ENCODE results near the gene PTP4A2.
A peak's percentile ranks its signal among the peaks of the same experiment; 100 is the strongest.
"Not testable (repeated sequence)": the region's sequence is repeated elsewhere in the genome, so short reads cannot be mapped to it uniquely, and the experiment has no call there.

The PTP4A2 gene

DNA sequence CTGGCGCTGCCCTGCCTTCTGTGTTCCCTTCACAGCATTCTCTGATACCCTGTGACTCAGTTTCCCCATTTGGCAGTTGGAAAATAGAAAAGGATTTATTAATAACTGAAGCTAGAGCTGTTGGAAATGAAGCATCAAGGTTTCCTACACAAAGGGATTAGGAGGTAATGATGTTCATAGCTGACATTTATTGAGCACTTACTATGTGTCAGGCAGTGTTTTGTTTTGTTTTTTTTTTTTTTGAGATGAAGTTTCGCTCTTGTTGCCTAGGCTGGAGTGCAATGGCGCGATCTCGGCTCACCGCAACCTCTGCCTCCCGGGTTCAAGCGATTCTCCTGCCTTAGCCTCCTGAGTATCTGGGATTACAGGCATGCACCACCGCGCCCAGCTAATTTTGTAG is 7.5 kb upstream of the PTP4A2 start:
- DNase-seq, result not testable (repeated sequence)

DNA sequence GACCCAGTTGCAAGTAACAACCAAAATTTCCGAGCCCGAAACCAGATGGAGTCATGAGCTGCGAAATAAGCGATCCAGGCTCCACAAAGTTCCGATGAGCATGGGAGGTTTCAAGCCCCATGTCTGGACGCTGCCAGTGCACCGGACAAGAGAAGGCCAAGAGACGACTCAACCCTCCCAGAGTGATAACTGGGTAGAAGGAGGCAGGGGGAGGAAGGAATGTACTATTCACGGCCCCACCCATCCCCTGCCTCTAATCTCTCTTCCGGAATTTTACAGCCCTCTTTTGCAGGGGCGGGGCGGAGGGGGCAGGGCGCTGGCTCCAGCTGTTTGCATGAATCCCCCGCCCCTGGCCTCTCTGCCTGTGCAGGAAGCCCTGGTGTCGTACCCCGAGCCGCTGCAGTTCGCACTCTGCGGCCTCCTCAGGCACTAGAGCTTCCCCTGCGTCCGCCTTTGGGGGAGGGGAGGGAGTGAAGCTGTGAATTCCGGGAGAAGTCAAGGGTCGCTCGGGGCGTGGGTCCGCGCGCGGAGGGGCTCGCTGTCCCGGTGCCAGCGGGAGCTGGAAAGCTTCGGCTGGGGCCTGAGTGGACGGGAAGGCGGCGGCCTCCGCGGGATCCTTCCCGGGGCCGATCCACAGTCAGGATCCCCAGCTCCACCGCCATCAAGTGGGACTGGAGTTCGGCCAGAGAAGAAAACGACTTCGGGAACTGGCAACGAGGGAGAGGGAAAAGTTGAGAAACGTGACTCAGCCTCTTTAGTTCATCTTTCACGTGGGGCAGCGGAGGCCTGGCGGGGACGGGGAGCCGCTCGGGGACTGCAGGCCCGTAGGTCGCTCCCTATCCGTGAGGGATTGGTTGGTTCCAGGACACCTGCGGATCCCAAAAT is 6.3 kb upstream of the PTP4A2 start:
- peak; percentile 75 for DNase-seq

DNA sequence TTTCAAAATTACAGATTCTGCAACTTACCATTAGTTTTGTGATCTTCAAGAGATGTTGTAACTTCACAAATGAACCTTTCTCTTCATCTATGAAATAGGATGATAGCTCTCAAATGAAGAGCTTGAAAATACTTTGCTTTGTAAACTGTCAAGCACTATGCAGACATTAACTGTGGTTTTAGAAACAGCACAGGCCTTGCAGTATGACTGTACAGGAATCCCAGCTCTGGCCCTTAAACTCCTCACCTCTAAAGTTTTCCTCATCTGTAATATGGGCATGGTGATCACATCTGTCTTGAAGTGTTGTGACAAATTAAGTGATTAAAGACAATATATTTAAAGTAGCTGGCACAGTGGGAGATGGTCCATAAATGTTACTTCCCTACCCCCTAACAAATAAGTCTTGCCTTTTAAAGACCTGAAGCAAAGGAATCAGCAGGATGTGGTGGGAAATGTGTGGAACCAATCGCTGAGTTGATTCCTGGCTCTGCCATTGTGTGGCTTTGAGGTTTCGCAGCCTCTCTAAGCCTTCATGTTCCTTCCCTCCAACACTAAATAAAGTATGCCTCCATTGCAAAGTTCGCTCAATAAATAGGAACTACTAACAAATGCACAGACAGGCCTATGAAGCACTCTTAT is 5.5 kb upstream of the PTP4A2 start:
- DNase-seq, result no peak

DNA sequence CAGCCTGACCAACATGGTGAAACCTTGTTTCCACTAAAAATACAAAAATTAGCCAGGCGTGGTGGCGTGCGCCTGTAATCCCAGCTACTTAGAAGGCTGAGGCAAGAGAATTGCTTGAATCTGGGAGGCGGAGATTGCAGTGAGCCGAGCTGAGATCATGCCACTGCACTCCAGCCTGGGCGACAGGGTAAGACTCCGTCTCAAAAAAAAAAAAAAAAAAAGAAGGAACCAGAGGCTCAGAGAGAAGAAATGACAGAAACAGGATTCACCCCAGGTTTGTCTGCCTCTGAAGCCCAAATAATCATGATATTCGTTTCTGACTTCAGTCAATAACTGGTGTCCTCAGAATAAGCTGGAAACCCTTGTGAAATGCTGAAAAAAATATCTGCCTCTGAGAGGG is 3.9 kb upstream of the PTP4A2 start:
- not testable (repeated sequence) for DNase-seq

DNA sequence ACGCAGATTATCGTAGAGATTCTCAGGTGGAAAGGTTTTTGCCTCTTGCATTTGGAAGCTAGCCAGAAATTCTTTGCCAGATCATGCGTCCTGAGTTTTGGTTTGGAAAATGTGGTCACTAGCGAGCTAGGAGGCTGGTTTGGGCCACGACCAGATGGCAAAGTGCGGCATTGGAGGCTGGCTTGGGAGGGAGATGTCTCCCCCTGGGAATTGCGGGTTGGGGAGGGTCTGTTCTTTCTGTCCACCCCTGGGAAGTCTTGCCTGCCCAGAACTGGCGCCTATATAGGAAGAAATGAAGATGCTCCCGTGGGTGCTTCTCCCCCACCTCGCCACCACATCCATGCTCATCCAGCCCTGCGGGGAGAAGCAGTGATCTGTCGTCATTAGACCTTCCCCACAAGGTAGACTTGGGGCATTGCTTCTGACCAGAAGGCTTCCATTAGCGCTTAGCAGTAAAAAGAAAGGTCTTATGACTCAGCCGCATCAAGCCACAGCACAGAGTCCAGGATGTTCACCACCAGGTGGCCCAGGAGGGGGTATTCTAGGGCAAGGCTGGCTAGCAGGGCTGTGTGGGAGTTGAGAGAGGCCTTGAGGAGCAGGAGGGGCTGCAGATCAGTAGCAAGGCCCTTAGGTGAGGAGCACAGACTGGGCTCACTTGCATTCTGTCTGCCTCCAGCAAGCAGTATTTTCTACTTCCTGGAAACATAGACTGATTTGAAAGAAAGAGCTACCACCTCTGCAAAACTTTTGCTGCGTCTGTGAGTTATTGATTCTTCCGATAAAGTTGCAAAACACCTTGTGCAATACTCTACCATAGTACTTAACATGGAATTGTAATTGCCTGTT is 1.5 kb upstream of the PTP4A2 start:
- no peak for DNase-seq

DNA sequence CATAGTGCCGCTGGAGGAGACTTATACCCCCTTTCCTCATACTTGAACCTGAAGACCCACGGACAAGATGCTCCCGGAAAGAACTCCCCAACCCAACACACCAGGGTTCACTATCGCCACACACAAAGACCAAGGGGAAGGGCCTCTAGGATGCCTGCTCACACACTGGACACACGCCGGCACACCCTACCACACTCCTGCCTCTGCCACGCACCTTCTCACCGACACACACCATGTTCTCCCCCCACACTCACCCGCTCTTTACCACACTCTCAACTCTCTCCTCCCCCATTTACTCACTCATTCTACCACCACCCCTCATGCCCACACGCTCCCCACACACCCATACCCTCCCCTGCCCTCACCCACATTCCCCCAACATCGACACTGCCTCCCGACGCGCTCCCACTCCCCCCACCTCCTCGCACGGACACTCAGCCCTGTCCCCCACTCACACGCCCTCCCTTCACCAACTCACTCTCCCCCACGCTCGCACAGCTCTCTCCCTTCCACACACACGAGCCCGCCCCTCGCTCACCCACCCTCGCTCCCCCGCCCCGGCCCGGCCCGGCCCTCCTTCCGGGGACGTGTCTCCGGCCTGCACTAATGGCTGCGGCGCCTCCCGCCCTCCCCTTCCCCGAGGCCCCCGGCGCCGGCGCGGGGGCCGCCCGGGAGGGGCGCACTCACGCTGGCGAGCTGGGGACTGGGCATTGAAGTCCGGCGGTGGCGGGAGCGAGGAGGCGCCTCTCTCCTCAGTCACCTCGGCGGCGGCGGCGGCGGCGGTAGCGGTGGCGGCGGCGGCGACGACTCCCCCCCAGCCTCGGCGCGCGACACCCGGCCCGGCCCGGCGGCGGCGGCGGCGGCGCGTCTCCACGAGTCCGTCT is 626 bp downstream of the PTP4A2 start:
- DNase-seq, result no peak

DNA sequence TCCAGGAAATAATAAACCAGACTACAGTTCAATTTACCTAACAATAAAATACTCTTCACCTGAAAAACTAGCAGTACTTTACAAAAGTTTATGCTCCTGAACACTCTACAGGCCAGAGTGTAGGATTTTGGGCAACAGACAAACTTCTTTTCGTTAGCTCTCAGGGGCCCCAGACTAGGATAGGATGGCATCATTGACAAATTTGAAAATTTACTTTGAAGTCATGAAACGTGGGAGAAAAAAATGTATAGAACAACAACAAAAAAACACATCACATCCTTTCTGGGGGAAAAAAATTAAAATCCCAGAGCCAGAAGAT is 1.2 kb downstream of the PTP4A2 start:
- DNase-seq, result no peak

DNA sequence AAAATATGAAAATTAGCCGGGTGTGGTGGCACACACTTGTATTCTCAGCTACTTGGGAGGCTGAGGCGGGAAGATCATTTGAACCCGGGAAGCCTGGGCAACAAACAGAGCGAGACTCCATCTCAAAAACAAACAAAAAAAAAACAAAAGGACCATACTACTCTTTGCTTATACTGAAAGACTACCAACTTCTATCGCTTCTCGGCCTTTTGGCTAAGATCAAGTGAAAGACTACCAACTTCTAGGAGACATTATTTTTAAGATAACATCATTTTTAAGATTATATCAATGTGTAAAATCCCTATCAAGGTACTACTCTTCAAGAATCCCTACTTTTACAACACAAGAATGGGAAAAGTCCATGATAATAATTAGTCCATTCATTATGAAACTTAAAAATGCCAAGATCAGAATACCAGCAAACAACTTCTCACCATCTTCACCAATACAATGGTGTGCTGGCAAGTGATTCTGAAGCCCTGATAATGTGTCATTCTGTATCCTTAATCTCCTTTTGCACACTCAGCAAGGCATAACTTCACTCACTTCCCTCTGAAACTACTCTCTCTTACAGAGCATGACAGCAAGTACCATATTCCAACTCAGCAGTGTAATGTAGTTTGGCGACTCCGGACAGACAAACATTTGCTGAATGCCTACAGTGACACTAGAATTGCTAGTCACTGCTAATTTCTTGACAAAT is 1.7 kb downstream of the PTP4A2 start:
- DNase-seq, result no peak

DNA sequence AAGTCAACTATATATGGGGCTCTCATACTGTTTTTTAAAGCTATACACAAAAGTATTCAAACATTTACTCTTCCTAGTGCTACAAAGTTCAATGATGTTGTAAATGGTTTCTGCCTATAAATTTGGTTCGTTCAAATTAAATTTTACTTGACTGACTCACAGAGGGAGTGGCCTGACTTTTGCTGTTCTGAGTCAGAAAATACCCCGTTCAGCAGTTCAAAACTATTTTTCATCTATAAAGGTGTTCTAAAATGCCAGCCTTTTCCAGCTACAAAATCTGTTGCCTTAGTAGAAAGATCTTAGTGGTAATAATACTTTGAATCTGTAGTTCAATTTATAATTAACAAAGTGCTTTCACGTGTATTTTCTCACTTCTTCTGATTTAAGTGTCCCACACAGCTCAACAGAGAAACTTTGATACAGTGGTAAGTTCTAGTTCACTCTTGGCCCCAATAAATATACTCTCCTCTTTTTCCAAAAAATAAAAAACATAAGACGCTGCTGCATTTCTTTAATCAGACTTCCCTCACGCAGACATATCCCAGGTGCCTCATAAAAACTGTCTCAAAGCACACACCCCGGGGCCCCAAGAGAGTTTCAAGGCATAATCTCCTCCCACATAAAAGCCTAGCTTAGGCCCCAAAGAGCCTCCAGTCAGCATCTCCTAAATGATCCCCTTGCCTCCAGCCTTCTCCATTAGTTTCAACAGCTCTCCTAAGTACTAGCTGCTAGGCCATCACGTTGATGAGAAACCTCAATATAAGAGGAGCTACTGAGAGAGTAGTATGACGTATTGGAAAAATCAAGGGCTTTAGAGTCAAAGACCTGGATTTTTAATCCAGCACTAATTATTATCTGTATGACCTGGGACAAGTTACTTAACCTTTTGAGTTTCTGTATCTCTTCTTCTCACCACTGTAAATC is 3.2 kb downstream of the PTP4A2 start:
- peak; percentile 24 for DNase-seq

DNA sequence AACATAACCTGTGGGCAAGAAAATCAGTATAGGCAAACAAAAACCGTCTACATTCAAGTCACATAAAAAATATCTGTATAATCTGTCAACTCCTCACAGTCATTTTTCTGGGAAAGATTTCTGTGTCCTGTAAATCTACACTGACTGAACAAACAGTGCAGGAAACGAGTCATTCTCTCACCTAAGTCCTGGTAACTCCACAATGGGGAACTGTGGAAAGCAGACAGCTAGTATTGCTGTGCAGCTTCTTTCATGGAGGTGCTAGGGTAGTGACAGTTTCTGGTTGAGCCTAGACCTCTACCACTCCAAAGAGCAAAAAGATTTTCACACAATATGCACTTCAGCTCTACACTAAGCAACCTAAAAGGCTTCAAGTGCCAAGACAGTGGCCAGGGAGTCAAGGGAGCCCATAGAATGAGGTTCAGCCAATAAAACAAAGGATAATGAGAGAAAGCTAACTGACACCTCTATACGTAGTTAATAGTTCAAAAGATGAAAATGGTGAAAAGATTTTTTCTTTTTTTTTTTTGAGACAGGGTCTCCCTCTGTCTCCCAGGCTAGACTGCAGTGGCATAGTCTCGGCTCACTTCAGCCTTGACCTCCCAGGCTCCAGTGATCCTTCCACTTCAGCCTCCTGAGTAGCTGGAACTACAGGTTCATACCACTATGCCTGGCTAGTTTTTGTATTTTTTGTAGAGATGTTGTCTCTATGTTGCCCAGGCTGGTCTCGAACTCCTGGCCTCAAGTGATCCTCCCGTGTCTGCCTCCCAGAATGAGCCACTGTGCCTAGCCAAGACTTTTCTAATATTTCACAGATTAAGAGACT is 5.5 kb downstream of the PTP4A2 start:
- no peak for DNase-seq

DNA sequence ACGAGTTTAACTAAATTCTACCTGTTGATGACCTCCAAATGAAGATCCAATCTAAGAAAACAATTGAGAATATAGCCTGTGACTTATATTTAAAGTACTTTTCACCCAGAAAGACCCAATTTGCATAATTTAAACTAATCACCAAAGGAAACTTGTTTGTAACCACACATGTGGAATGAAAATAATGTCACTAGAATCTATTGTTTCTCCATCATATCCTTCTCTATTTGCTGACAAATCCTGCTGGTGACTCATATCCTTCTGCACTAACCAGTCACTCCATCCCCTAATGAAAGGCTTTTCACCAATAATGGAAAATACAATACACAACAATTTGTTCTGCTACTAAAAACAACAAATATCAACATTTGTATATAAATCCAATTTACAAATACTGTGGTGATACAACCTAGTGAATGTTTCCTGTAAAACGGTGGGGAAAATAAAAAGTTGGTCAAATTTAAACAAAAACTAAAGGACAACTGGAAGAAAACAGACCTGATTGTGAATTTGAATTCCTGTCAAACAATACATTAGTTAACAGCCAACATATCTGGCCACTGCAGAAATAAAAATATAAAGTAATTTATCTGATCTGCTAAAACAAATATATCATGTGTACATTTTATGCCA is 6.5 kb downstream of the PTP4A2 start:
- DNase-seq, result no peak

DNA sequence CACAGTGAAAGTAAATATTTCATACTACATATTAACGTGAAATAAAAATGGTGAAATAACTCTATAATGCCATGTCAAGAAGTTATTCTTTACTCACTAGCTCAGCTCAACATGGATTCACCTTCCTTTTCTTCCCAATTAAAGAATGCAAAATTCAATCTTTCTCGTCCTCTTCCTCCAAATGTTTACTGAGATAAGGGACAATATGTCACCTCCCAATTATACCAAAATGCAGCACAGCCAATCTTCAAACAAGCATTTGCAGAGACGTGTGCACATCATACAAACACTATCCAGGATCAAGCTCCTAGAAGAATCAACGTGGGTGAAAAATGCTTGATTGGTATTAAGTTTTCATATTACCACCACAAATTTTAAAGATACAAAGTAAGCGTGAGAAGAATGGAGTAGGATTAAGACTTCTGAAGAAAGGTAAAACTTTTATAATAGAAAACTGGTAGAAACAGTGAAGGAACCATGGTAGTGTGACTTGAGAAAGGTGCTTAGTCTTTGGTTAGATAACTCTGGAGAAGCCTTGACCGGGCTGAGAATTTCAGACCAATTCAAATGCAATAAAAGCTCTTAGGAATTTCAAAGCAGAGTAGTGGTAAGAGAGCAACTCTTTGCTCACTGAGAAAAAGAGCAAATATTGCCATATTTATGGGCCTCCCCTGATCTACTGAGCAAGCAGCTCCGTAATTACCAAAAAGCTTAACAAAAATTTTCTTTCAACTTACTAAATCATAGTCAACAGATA is 7.2 kb downstream of the PTP4A2 start:
- DNase-seq, result no peak

DNA sequence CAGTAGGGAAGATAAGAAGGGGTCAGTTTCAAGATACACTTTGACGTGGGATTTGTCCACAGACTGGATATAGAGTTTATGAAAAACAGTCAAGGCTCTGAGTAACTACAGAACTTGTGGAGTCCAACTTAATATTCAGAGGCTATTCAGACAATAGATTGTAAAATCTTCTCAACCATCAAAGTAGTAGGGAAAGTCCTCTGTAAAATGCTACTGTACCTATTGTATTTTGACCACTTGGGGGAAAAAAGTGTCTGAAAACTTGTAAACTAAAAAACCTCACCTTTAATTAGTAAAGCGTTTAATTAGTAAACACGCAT is 10.5 kb downstream of the PTP4A2 start:
- DNase-seq, result no peak

DNA sequence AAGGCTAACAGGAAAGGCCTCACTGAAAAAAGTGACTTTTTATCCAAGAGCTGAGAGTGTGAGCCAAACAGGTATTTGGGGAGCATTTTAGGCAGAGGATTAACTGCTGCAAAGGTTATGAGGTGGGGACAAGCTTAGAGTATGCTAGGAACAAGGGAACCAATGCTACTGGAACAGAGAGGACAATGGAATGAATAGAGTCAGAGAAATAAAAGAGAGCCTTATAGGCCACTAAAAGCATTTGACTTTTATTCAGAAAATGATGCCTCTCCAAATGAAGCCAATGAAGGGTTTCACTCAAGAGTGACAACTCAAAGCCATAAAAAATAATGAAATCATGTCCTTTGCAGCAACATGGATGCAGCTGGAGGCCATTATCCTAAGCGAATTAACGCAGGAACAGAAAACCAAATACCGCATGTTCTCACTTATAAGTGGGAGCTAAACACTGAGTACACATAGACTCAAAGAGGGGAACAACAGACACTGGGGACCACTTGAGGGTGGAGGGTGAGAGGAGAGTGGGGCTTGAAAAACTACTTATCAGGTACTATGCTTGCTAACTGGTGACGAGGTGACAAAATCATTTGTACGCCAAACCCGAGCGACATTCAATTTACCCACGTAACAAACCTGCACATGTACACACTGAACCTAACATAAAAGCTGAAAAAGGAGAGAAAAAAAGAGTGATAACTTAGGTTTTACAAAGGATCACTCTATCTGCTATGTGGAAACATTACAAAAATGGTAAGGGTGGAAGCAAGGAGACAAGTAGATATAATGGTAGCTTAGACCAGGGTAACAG is 11.1 kb downstream of the PTP4A2 start:
- DNase-seq, result peak; percentile 16

DNA sequence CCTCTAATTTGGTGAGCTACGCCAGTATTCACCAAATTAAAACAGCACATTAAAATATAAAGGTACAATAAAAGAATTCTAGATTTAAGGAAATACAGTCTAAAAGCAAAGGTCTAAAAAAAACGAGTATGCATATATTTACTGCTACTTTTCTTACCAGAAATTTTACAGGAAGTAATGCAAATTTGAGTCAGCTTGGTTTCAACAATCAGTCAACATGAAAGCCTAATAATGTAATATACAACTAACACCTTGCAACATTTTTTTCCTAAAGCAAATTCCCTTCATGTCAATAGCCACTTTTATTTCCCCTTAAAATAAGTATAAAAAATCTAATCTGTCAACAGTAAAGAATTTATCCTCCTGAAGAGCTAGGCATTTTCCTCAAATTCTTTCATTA is 11.9 kb downstream of the PTP4A2 start:
- no peak for DNase-seq

DNA sequence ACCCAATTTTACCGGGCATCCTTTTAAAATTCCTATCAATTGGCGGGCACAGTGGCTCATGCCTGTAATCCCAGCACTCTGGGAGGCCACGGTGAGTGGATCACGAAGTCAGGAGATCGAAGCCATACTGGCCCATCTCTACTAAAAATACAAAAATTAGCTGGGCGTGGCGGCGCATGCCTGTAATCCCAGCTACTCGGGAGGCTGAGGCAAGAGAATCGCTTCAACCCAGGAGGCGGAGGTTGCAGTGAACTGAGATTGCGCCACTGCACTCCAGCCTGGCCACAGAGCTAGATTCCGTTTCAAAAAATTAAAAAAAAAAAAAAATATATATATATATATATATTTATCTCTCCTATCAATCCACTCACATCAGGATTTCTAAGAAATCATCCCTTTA is 12.3 kb downstream of the PTP4A2 start:
- DNase-seq, result not testable (repeated sequence)

DNA sequence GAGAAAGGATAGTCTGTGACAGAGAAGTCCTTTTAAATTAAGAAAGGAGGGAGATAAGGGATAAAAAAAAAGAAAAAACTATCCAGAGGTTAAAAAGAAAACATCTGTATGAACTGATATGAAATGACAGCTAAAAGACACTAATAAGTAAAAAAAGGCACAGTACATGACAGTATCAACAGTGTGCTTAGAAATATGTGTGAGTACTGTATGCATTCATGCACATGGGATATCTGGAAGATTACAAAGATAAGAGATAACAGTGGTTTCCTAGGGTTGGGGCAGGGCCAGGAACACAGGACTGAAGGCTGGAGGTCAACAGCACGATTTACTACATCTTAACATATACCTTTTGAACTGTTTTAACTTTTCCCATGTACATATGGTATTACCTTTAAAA is 13.3 kb downstream of the PTP4A2 start:
- no peak for DNase-seq
